ENCODE data around the gene EIF2D. TPM values are rescaled to one million over a fixed set of nuclear protein-coding genes. Genes with fewer than 3 reads are reported as not detected.

The EIF2D gene
- total RNA-seq, 6 experiments from 2014 or later = 38.9 to 48.3 (median 43.2) TPM

- H3K27ac Mint-ChIP-seq = no peak overlapping the region
- H3K4me1 Mint-ChIP-seq (ENCODE audit: low read depth) = peaks cover 18% of the 10 kb centered on the region
- H3K4me3 Mint-ChIP-seq = no peak overlapping the region
- peaks cover 4% of the 10 kb centered on the region for H3K27me3 Mint-ChIP-seq (ENCODE audit: insufficient read depth)
- H3K9me3 Mint-ChIP-seq = no peaks in the 10 kb centered on the region
- no peak for DNase-seq
- H3K36me3 Mint-ChIP-seq (ENCODE audit: low read depth) = peaks cover 38% of the 10 kb centered on the region
- no peak for TF ChIP-seq CTCF (IDR thresholded peaks at IDR 0.05)
Observed at GRCh38 chr1:206653715-206654459, 41.6 kb upstream of the EIF2D start.

GRCh38 chr1:206651958-206652890 is 40.0 kb upstream of the EIF2D start:
- no peak overlapping the region for H3K4me3 Mint-ChIP-seq
- no peak for TF ChIP-seq CTCF (IDR thresholded peaks at IDR 0.05)

GRCh38 chr1:206651014-206651413 is 38.7 kb upstream of the EIF2D start:
- Mint-ChIP-seq H3K4me3 (no peak overlapping the region), H3K9me3 (no peaks in the 10 kb centered on the region), H3K36me3 (ENCODE audit: low read depth) (peaks cover 54% of the 10 kb centered on the region), H3K27ac (no peak overlapping the region), H3K27me3 (ENCODE audit: insufficient read depth) (peaks cover 2% of the 10 kb centered on the region; the same call in 1 of the 2 replicates), H3K4me1 (ENCODE audit: low read depth) (peaks cover 18% of the 10 kb centered on the region)
- TF ChIP-seq CTCF (IDR thresholded peaks at IDR 0.05) = no peak
- no peak for DNase-seq

More at GRCh38 chr1:206651958-206652890, 40.0 kb upstream of the EIF2D start:
- DNase-seq = no peak
- Mint-ChIP-seq H3K27ac (no peak overlapping the region; the same call in 1 of the 2 replicates), H3K4me1 (ENCODE audit: low read depth) (peaks cover 18% of the 10 kb centered on the region), H3K27me3 (ENCODE audit: insufficient read depth) (peaks cover 2% of the 10 kb centered on the region; the same call in 1 of the 2 replicates), H3K9me3 (no peaks in the 10 kb centered on the region), H3K36me3 (ENCODE audit: low read depth) (peaks cover 48% of the 10 kb centered on the region)

- H3K9me3 Mint-ChIP-seq = no peaks in the 10 kb centered on the region
- H3K36me3 Mint-ChIP-seq (ENCODE audit: low read depth) = peaks cover 54% of the 10 kb centered on the region
- DNase-seq = no peak
- 0 out of 2 replicates have a peak overlapping the region, but pooled peaks have one; percentile 9 for H3K27ac Mint-ChIP-seq
- TF ChIP-seq CTCF (IDR thresholded peaks at IDR 0.05) = no peak
- H3K27me3 Mint-ChIP-seq (ENCODE audit: insufficient read depth) = peaks cover 2% of the 10 kb centered on the region; the same call in 1 of the 2 replicates
- no peak overlapping the region for H3K4me3 Mint-ChIP-seq
- H3K4me1 Mint-ChIP-seq (ENCODE audit: low read depth) = peaks cover 18% of the 10 kb centered on the region
Observed at GRCh38 chr1:206649261-206649921, 37.1 kb upstream of the EIF2D start.

GRCh38 chr1:206647224-206647623 is 35.0 kb upstream of the EIF2D start:
- Mint-ChIP-seq H3K4me1 (ENCODE audit: low read depth) (peaks cover 15% of the 10 kb centered on the region), H3K9me3 (no peaks in the 10 kb centered on the region), H3K27ac (peak overlapping the region; percentile 1), H3K4me3 (no peak overlapping the region), H3K36me3 (ENCODE audit: low read depth) (peaks cover 54% of the 10 kb centered on the region), H3K27me3 (ENCODE audit: insufficient read depth) (peaks cover 2% of the 10 kb centered on the region; the same call in 1 of the 2 replicates)
- DNase-seq = no peak
- TF ChIP-seq CTCF (IDR thresholded peaks at IDR 0.05) = no peak
